ENCODE results near the gene KIAA1217. TPM values are rescaled to one million over a fixed set of nuclear protein-coding genes. Genes with fewer than 3 reads are reported as not detected.

KIAA1217 gene
- total RNA-seq, 1 experiment from 2014 or later: 171 TPM

DNA sequence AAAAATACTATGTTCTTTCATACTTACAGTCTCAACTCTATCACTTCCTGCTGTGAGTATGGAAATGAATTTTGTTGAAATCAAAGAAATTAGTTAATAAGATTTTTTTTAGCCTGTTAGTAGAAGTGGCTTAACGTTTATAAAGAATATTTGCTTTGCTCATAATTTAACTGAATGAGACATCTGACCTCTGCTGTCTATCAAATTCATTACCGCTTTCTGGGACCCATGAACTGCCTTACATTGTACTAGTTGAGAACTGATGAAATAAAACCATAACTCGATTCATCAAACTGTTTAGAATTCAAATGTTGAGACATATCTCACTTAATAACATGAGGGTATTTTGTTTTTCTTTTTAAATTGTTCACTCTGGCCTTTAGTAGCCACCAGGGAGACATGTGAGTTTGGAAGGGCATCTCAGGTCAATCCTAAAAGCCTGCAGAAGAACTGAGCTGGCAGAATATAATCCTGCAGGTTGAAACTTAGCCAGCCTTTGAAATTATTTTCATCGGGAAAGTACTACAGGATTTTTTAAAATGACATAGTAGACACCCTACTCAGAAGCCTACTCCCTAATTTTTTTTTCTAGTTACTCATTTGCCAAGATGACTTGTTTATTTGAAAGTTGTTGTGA, 78.7 kb downstream of the KIAA1217 start:
- no peak overlapping the region for H3K4me3 ChIP-seq (ENCODE audit: low read depth, low read length)
- Mint-ChIP-seq H3K4me1 (ENCODE audit: low read depth, unreplicated experiment) (peaks cover 2% of the 10 kb centered on the region), H3K27me3 (ENCODE audit: insufficient read depth, unreplicated experiment) (no peaks in the 10 kb centered on the region), H3K9me3 (ENCODE audit: unreplicated experiment) (peaks cover 13% of the 10 kb centered on the region), H3K36me3 (ENCODE audit: insufficient read depth, unreplicated experiment) (peaks cover 58% of the 10 kb centered on the region), H3K4me3 (ENCODE audit: unreplicated experiment) (no peak overlapping the region), H3K27ac (ENCODE audit: unreplicated experiment) (no peak overlapping the region)
- CTCF ChIA-PET: no interaction called here
- peaks cover 4% of the 10 kb centered on the region; the same call in 1 of the 2 replicates for H3K4me1 ChIP-seq
- POLR2A ChIA-PET: no interaction called here
- TF ChIP-seq, protein P1, sequence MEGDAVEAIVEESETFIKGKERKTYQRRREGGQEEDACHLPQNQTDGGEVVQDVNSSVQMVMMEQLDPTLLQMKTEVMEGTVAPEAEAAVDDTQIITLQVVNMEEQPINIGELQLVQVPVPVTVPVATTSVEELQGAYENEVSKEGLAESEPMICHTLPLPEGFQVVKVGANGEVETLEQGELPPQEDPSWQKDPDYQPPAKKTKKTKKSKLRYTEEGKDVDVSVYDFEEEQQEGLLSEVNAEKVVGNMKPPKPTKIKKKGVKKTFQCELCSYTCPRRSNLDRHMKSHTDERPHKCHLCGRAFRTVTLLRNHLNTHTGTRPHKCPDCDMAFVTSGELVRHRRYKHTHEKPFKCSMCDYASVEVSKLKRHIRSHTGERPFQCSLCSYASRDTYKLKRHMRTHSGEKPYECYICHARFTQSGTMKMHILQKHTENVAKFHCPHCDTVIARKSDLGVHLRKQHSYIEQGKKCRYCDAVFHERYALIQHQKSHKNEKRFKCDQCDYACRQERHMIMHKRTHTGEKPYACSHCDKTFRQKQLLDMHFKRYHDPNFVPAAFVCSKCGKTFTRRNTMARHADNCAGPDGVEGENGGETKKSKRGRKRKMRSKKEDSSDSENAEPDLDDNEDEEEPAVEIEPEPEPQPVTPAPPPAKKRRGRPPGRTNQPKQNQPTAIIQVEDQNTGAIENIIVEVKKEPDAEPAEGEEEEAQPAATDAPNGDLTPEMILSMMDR (IDR thresholded peaks at IDR 0.05; ENCODE audit: insufficient read depth in 1 of 2, low read depth in 1 of 2, low read length in 1 of 2, severe bottlenecking in 1 of 2, unreplicated experiment in 1 of 2): no peak
- H3K27me3 ChIP-seq (replicated peaks; ENCODE audit: control insufficient read depth, insufficient read depth, low read length): no peaks in the 10 kb centered on the region
- BruUV-seq (replicated peaks): no TSS peak
- H3K9me3 ChIP-seq: peaks cover 7% of the 10 kb centered on the region
- DNase-seq: no peak
- peaks cover 4% of the 10 kb centered on the region for H3K36me3 ChIP-seq (ENCODE audit: control insufficient read depth, insufficient read depth, low read length)
- intact Hi-C loops (cut with micrococcal nuclease; ENCODE audit: unreplicated experiment): loop anchor here (2.0 kb wide), 1 partner anchor 65 kb away; no protein-coding TSS in a partner anchor

DNA sequence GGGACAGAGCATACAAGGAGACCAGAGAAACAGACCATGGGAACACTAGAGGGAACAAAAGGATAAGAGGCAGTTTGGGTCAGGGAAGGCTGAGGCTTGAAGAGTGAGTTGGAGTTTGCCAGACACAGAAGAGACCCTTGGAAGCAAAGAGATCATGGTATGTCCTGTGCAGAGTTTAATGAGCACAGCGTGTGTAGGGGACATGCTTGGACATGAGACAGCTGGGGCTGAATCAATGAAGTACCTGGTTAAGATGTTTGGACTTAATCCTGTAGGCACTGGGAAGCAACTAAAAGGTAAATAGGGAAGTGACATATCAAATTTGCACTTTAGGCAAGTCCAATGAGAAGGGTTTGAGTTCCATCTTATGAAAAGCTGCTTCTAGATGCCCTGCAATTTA, 79.6 kb downstream of the KIAA1217 start:
- TF ChIP-seq, protein P1 (IDR thresholded peaks at IDR 0.05; ENCODE audit: insufficient read depth in 1 of 2, low read depth in 1 of 2, low read length in 1 of 2, severe bottlenecking in 1 of 2, unreplicated experiment in 1 of 2): no peak
- Mint-ChIP-seq H3K27ac (ENCODE audit: unreplicated experiment) (no peak overlapping the region), H3K4me1 (ENCODE audit: low read depth, unreplicated experiment) (no peaks in the 10 kb centered on the region), H3K9me3 (ENCODE audit: unreplicated experiment) (peaks cover 10% of the 10 kb centered on the region), H3K27me3 (ENCODE audit: insufficient read depth, unreplicated experiment) (no peaks in the 10 kb centered on the region), H3K4me3 (ENCODE audit: unreplicated experiment) (no peak overlapping the region), H3K36me3 (ENCODE audit: insufficient read depth, unreplicated experiment) (peaks cover 59% of the 10 kb centered on the region)
- H3K36me3 ChIP-seq (ENCODE audit: control insufficient read depth, insufficient read depth, low read length): peaks cover 6% of the 10 kb centered on the region
- ChIA-PET POLR2A (no interaction called here), CTCF (no interaction called here)
- peaks cover 7% of the 10 kb centered on the region for H3K9me3 ChIP-seq
- no peak for DNase-seq
- no peak overlapping the region for H3K4me3 ChIP-seq (ENCODE audit: low read depth, low read length)
- H3K27me3 ChIP-seq (replicated peaks; ENCODE audit: control insufficient read depth, insufficient read depth, low read length): no peaks in the 10 kb centered on the region
- H3K4me1 ChIP-seq: peaks cover 9% of the 10 kb centered on the region; the same call in 1 of the 2 replicates
- no TSS peak for BruUV-seq (replicated peaks)
- intact Hi-C loops (cut with micrococcal nuclease; ENCODE audit: unreplicated experiment): no loop called here

DNA sequence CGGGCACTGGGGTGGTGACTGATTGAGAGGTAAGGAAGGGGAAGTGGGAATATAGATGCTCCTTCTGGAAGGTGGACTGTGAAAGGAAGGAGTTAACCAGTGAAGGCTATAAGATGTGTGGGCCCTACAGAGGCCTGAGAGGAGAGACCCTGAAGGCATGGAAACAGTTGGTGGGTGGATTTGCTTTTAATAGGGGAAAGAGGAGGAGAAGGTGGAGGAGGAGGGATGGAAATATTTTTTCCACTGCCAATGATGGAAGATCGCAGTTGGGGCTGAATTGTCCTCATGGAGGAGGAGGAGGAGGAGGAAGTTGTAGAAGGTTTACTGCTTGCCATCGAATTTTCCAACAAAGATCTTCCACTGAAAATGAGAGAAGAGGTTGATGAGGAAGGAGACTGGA, 80.3 kb downstream of the KIAA1217 start:
- Mint-ChIP-seq H3K4me3 (ENCODE audit: unreplicated experiment) (no peak overlapping the region), H3K4me1 (ENCODE audit: low read depth, unreplicated experiment) (no peaks in the 10 kb centered on the region), H3K27ac (ENCODE audit: unreplicated experiment) (peak overlapping the region; percentile 14), H3K9me3 (ENCODE audit: unreplicated experiment) (peaks cover 10% of the 10 kb centered on the region), H3K36me3 (ENCODE audit: insufficient read depth, unreplicated experiment) (peaks cover 59% of the 10 kb centered on the region), H3K27me3 (ENCODE audit: insufficient read depth, unreplicated experiment) (no peaks in the 10 kb centered on the region)
- peaks cover 9% of the 10 kb centered on the region; the same call in 1 of the 2 replicates for H3K4me1 ChIP-seq
- H3K4me3 ChIP-seq (ENCODE audit: low read depth, low read length): no peak overlapping the region
- ChIA-PET POLR2A (no interaction called here), CTCF (no interaction called here)
- H3K9me3 ChIP-seq: peaks cover 7% of the 10 kb centered on the region
- H3K36me3 ChIP-seq (ENCODE audit: control insufficient read depth, insufficient read depth, low read length): peaks cover 6% of the 10 kb centered on the region
- no peaks in the 10 kb centered on the region for H3K27me3 ChIP-seq (replicated peaks; ENCODE audit: control insufficient read depth, insufficient read depth, low read length)
- TF ChIP-seq, protein P1 (IDR thresholded peaks at IDR 0.05; ENCODE audit: insufficient read depth in 1 of 2, low read depth in 1 of 2, low read length in 1 of 2, severe bottlenecking in 1 of 2, unreplicated experiment in 1 of 2): no peak
- BruUV-seq (replicated peaks): no TSS peak
- DNase-seq: no peak
- intact Hi-C loops (cut with micrococcal nuclease; ENCODE audit: unreplicated experiment): no loop called here

Data from Caco-2 (cell line).